ENCODE data around the gene AHNAK.
"Not testable (repeated sequence)": the region's sequence is repeated elsewhere in the genome, so short reads cannot be mapped to it uniquely, and the experiment has no call there.

AHNAK gene

GRCh38 chr11:62579252-62579651 lies 32.6 kb upstream of the AHNAK start:
- Histone ChIP-seq H3K4me1 (ENCODE audit: insufficient read depth, low read length) (peaks cover 9% of the 10 kb centered on the region; the same call in 1 of the 2 replicates), H3K27me3 (ENCODE audit: insufficient read depth, low read length) (no peaks in the 10 kb centered on the region), H3K36me3 (ENCODE audit: insufficient read depth, low read length) (peaks cover 65% of the 10 kb centered on the region), H3K4me3 (ENCODE audit: low read length) (no peak overlapping the region), H3K9me3 (ENCODE audit: insufficient read depth, low read depth, low read length) (no peaks in the 10 kb centered on the region), H3K27ac (ENCODE audit: low read depth, low read length) (no peak overlapping the region), H3K9ac (ENCODE audit: low read depth, low read length) (no peak overlapping the region)
- WGBS, result 95% methylated on average over 2 of the region's 2 CpGs

GRCh38 chr11:62578541-62578940 lies 31.9 kb upstream of the AHNAK start:
- 97% methylated on average over 11 of the region's 11 CpGs for WGBS
- H3K9ac ChIP-seq (ENCODE audit: low read depth, low read length), result no peak overlapping the region
- H3K4me1 ChIP-seq (ENCODE audit: insufficient read depth, low read length), result peaks cover 9% of the 10 kb centered on the region; the same call in 1 of the 2 replicates
- H3K4me3 ChIP-seq (ENCODE audit: low read length), result no peak overlapping the region
- no peak overlapping the region for H3K27ac ChIP-seq (ENCODE audit: low read depth, low read length)
- H3K36me3 ChIP-seq (ENCODE audit: insufficient read depth, low read length), result peaks cover 58% of the 10 kb centered on the region
- no peaks in the 10 kb centered on the region for H3K9me3 ChIP-seq (ENCODE audit: insufficient read depth, low read depth, low read length)
- H3K27me3 ChIP-seq (ENCODE audit: insufficient read depth, low read length), result no peaks in the 10 kb centered on the region

DNA sequence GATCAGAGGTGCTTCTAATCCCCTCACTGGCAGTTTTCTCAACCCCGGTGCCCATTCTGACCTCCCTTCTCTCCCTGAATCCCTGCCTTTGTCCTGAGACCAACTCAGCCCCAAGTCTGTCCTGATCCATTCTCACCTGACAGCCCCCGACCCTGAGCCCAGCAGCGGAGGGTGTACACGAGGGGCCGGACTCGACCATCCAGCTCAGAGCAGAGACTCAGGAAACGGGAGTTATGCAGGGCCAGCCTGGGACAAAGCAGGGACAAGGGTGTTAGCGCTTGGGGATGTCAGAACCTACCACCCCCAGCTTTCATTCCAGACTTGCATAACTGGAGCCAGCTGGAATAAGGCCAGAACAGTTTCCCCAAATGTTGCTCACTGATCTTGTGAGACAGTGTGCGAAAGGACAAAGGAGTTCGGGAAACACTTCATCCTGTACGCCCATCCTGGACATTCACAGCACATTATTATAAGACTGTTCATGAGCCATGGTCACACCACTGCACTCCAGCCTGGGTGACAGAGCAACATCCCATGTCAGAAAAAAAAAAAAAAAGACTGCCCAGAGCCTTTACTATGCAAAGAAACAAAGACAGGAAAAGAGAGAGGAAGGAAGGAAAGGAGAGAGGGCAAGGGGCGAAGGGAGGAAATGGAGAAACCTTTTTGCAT lies 30.6 kb upstream of the AHNAK start:
- Histone ChIP-seq H3K9me3 (ENCODE audit: insufficient read depth, low read depth, low read length) (no peaks in the 10 kb centered on the region), H3K27ac (ENCODE audit: low read depth, low read length) (no peak overlapping the region), H3K36me3 (ENCODE audit: insufficient read depth, low read length) (peaks cover 58% of the 10 kb centered on the region), H3K4me3 (ENCODE audit: low read length) (no peak overlapping the region), H3K9ac (ENCODE audit: low read depth, low read length) (no peak overlapping the region), H3K4me1 (ENCODE audit: insufficient read depth, low read length) (peaks cover 13% of the 10 kb centered on the region; the same call in 1 of the 2 replicates), H3K27me3 (ENCODE audit: insufficient read depth, low read length) (no peaks in the 10 kb centered on the region)
- 95% methylated on average over 12 of the region's 12 CpGs for WGBS

- Histone ChIP-seq H3K36me3 (ENCODE audit: insufficient read depth, low read length) (peaks cover 60% of the 10 kb centered on the region), H3K9ac (ENCODE audit: low read depth, low read length) (no peak overlapping the region), H3K27ac (ENCODE audit: low read depth, low read length) (no peak overlapping the region), H3K4me3 (ENCODE audit: low read length) (no peak overlapping the region), H3K27me3 (ENCODE audit: insufficient read depth, low read length) (no peaks in the 10 kb centered on the region), H3K9me3 (ENCODE audit: insufficient read depth, low read depth, low read length) (no peaks in the 10 kb centered on the region), H3K4me1 (ENCODE audit: insufficient read depth, low read length) (peaks cover 24% of the 10 kb centered on the region; the same call in 1 of the 2 replicates)
- WGBS, result 92% methylated on average over 14 of the region's 14 CpGs
Measured at GRCh38 chr11:62575837-62576236, 29.2 kb upstream of the AHNAK start.

DNA sequence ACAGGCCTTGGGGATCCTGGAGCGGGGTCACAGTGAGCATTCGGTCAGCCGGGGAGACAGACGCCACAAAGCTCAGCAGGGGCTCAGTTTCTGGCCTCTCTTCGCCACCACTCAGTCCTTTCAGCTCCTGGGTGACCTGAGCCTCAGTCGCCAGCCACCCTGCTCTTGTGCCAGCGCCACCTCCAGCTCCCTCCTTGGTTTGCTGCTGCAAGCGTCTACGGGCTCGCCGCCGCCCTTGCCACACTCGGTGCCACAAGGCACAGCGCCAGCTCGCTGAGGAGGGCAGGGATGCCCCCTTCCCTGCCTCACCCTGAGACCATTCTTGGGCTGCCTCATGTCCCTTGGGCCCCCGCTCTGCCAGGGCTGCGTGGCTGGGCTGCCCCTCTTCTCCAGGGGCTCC lies 28.6 kb upstream of the AHNAK start:
- Histone ChIP-seq H3K9ac (ENCODE audit: low read depth, low read length) (peak overlapping the region; percentile 92), H3K27me3 (ENCODE audit: insufficient read depth, low read length) (no peaks in the 10 kb centered on the region), H3K27ac (ENCODE audit: low read depth, low read length) (no peak overlapping the region), H3K9me3 (ENCODE audit: insufficient read depth, low read depth, low read length) (no peaks in the 10 kb centered on the region), H3K36me3 (ENCODE audit: insufficient read depth, low read length) (peaks cover 64% of the 10 kb centered on the region), H3K4me3 (ENCODE audit: low read length) (peak overlapping the region; percentile 92), H3K4me1 (ENCODE audit: insufficient read depth, low read length) (peaks cover 24% of the 10 kb centered on the region; the same call in 1 of the 2 replicates)
- WGBS, result 79% methylated on average over 17 of the region's 17 CpGs

DNA sequence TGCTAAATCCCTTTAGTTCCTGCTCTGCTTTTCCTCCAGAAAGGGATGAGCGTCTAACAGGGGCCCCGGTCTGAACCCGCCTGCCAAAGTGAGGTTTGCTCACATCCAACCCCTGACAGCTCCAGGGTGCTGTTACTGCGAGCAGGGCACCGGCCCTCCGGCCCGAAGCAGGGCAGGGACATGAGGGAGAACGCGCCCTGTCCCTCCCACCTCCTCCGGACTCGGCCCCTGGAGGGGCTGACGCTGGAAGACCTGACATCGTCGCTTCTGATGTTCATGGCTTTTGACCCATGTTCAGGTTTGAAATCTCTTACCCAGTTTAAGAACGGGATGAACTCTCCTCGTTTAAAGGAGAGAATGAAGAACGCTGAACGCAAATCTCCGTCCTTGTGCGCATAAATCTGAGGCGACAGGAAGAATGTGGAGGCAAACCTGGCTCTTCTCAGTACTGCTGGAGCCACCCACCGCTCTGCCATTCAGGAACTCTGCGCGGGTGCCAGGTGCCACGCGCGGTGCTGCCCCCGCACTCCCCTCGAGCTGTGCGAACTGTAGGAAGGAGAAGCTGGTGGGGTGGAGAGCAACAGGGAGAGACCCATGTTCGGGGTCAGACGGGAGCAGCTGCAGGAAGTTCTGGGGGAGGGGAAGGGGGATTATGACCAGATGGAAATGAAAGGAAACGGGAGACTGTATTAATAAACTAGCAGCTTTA lies 27.9 kb upstream of the AHNAK start:
- Histone ChIP-seq H3K27ac (ENCODE audit: low read depth, low read length) (peak overlapping the region; percentile 63), H3K36me3 (ENCODE audit: insufficient read depth, low read length) (peaks cover 64% of the 10 kb centered on the region), H3K9me3 (ENCODE audit: insufficient read depth, low read depth, low read length) (no peaks in the 10 kb centered on the region), H3K27me3 (ENCODE audit: insufficient read depth, low read length) (no peaks in the 10 kb centered on the region), H3K4me3 (ENCODE audit: low read length) (peak overlapping the region; percentile 92), H3K4me1 (ENCODE audit: insufficient read depth, low read length) (peaks cover 24% of the 10 kb centered on the region; the same call in 1 of the 2 replicates), H3K9ac (ENCODE audit: low read depth, low read length) (peak overlapping the region; percentile 92)
- 11% methylated on average over 33 of the region's 33 CpGs for WGBS

- Histone ChIP-seq H3K4me1 (ENCODE audit: insufficient read depth, low read length) (peaks cover 24% of the 10 kb centered on the region; the same call in 1 of the 2 replicates), H3K9ac (ENCODE audit: low read depth, low read length) (peak within 1 kb of the TSS; percentile 98), H3K9me3 (ENCODE audit: insufficient read depth, low read depth, low read length) (no peaks in the 10 kb centered on the region), H3K4me3 (ENCODE audit: low read length) (peak within 1 kb of the TSS; percentile 92), H3K27me3 (ENCODE audit: insufficient read depth, low read length) (no peaks in the 10 kb centered on the region), H3K36me3 (ENCODE audit: insufficient read depth, low read length) (peaks cover 64% of the 10 kb centered on the region), H3K27ac (ENCODE audit: low read depth, low read length) (peak within 1 kb of the TSS; percentile 75)
- under 1% methylated on average over 46 of the region's 46 CpGs for WGBS
Measured at GRCh38 chr11:62573592-62574362, 27.2 kb upstream of the AHNAK start, which contains the start of gene EEF1G. TSS of gene EEF1G (minus strand) at chr11:62573891. CDS start at chr11:62573842, 49 bp downstream.

DNA sequence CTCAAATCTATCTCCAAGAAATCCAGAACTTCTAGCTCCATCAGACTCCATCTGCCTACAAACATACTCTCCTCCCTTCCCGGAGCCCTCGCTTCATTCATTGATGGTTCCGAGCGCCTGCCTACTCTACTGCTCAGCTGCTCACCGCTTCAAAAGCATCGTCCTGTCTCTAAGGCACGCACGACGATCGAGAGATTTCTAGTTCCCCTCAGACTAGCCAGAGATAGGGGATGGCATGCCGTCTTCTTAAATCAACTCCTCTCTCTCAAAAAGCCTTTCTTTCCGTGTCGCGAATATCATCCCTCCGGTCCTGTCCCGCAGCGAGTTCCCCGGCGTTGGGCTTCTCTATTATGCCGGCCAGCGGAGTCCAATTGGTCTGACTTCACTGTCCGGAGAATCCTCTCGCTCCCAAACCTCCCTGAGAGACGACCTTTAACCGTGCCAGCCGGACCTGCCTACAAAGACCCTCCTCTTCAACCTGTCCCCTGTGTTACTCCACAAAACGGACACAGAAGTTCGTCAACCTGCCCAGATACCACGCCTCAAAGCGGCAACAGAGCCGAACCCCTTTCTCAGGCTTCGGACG lies 26.5 kb upstream of the AHNAK start:
- H3K27ac ChIP-seq (ENCODE audit: low read depth, low read length), result peak overlapping the region; percentile 75
- H3K4me1 ChIP-seq (ENCODE audit: insufficient read depth, low read length), result peaks cover 24% of the 10 kb centered on the region; the same call in 1 of the 2 replicates
- H3K9me3 ChIP-seq (ENCODE audit: insufficient read depth, low read depth, low read length), result no peaks in the 10 kb centered on the region
- under 1% methylated on average over 33 of the region's 33 CpGs for WGBS
- H3K27me3 ChIP-seq (ENCODE audit: insufficient read depth, low read length), result no peaks in the 10 kb centered on the region
- H3K4me3 ChIP-seq (ENCODE audit: low read length), result peak overlapping the region; percentile 92
- H3K9ac ChIP-seq (ENCODE audit: low read depth, low read length), result peak overlapping the region; percentile 98
- peaks cover 65% of the 10 kb centered on the region for H3K36me3 ChIP-seq (ENCODE audit: insufficient read depth, low read length)

DNA sequence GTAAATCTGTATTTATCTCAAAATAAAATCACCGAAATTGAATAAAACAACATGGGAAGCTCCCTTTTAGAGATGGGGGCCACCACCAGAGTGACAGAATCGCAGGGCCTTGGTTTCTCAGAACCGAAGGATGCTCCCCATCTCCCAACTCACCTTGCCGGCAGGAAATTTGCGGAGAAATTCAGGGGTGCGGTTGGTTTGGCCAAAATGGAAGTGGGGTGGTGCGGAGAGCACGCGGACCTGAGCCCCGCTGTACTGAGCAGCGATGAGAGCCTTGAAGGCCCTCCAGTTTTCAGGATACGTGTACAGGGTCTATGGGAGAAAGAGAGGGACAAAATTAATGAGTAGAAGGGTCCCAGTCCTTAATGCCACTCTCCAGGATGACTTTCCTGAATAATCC lies 25.8 kb upstream of the AHNAK start:
- Histone ChIP-seq H3K9ac (ENCODE audit: low read depth, low read length) (peak overlapping the region; percentile 98), H3K4me3 (ENCODE audit: low read length) (peak overlapping the region; percentile 92), H3K36me3 (ENCODE audit: insufficient read depth, low read length) (peaks cover 69% of the 10 kb centered on the region), H3K27ac (ENCODE audit: low read depth, low read length) (peak overlapping the region; percentile 75), H3K27me3 (ENCODE audit: insufficient read depth, low read length) (no peaks in the 10 kb centered on the region), H3K9me3 (ENCODE audit: insufficient read depth, low read depth, low read length) (no peaks in the 10 kb centered on the region), H3K4me1 (ENCODE audit: insufficient read depth, low read length) (peaks cover 24% of the 10 kb centered on the region; the same call in 1 of the 2 replicates)
- 71% methylated on average over 12 of the region's 12 CpGs for WGBS

- peak overlapping the region; percentile 98; the same call in 1 of the 2 replicates for H3K9ac ChIP-seq (ENCODE audit: low read depth, low read length)
- WGBS, result 95% methylated on average over 5 of the region's 5 CpGs
- H3K4me3 ChIP-seq (ENCODE audit: low read length), result peak overlapping the region; percentile 92; the same call in 1 of the 2 replicates
- H3K27me3 ChIP-seq (ENCODE audit: insufficient read depth, low read length); H3K9me3 ChIP-seq (ENCODE audit: insufficient read depth, low read depth, low read length); H3K27ac ChIP-seq (ENCODE audit: low read depth, low read length): not testable (repeated sequence)
- peaks cover 73% of the 10 kb centered on the region for H3K36me3 ChIP-seq (ENCODE audit: insufficient read depth, low read length)
- H3K4me1 ChIP-seq (ENCODE audit: insufficient read depth, low read length), result peaks cover 24% of the 10 kb centered on the region; the same call in 1 of the 2 replicates
Measured at GRCh38 chr11:62571493-62571892, 24.9 kb upstream of the AHNAK start.
